Measurements from ENCODE around the gene MYDGF.

The MYDGF gene

DNA sequence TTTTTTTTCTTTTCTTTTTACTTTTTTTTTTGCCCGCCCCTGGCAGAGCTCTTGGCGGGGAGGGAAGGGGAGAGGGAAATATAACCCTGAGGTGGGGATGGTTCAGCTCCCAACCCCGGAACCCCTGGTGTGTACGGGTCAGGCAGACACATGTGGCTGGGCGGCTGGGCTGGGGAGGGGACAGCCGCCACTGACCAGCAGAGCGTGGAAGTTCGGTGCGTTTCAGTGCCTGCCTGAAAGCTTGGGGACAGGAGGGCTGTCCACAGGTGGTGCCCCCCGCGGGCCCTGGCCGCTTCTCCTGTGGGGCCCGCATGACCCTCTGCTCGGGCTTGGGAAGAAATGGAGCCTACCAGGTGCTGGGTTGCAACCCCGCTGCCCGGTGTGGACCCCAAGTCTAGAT is 5.2 kb upstream of the MYDGF start:
- no peak for DNase-seq
- ATAC-seq, result no peak

DNA sequence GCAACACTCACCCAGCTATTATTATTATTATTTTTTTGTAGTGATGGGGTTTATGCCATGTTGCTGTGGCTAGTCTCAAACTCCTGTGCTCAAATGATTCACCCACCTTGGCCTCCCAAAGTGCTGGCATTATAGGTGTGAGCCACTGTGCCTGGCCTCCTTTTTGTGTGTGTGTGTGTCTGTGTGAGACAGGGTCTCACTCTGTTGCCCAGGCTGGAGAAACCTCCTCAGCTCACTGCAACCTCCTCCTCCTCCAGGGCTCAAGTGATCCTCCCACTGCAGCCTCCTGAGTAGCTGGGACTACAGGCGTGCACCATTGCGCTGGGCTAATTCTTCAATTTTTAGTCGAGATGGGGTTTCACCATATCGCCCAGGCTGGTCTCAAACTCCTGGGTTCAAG is 3.6 kb upstream of the MYDGF start:
- DNase-seq, result no peak
- no peak for ATAC-seq

DNA sequence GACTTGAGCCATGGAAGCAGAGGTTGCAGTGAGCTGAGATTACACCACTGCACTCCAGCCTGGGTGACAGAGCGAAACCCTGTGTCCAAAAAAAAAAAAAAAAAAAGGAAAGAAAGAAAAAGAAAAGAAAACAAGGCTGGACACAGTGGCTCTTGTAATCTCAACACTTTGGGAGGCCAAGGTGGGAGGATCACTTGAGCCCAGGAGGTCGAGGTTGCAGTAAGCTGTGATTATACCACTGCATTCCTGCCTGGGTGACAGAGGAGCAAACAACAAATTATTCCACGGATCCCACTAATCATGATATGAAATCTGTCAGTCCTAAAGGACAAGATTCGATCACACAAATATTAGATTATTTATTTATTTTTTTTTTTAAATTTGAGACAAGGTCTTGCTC is 3.1 kb upstream of the MYDGF start:
- no peak for ATAC-seq
- no peak for DNase-seq

DNA sequence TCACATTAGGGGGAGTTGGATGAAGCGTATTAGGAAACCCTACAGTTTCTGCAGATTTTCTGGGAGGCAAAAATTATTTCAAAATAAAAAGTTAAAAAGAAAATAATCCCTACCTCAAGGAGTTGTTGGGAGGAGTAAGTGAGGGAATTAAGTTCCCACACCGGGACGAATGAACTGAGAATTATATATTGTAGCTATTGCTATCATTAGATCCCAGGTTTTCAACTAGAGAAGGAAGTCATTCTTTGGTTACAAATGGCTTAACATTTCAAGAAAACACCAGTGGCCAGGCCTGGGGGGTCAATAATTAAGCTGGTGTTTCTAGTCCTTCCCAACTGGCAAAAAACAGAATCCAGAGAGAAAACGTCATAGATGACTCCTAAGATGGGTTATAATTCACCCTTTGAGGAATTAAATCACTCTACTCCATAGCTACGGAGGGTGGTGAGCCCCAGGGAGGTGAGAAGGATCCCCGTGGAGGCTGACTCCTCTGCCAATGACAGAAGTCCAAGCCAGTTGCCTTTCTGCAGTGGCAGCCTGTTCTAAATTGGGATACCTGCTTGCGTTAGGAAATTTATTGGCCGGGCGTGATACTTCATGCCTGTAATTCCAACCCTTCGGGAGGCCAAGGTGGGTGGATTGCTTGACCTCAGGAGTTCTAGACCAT is 1.2 kb upstream of the MYDGF start:
- DNase-seq (no peak), ATAC-seq (no peak)

DNA sequence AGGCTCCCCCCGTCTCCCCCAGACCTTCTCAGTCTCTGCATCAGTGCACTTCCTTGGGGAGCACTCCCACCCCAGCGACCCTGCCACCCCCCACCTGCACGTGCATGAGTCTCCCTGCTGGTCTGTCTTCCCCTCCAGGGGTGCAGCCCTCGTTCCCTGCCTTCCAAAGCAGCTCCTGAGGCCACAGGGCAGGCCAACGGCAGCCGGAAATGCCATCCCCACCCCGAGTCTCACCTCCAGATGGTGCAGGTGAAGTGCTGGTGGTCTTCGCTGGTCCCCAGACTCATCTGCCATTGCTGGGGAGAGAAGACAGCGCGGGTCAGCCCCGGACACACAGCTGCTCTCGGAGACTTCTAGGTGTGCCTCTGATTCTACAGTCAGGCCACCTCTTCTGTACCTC is 5.5 kb downstream of the MYDGF start:
- DNase-seq (no peak), ATAC-seq (no peak)

DNA sequence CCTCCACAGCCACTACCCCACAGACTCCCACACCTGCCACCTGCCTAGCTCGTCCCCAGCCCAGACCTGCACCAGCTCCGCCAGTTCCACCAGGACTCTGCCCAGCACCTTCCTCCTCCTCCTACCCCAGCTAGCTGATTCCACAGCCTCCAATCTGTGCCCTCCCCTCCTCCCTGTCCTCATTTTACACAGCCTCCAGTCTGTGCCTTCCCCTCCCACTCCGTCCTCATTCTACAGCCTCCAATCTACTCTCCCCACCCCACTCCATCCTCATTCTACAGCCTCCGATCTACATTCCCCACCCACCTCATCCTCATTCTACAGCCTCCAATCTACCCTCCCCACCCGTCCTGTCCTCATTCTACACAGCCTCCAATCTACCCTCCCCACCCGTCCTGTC is 7.3 kb downstream of the MYDGF start:
- no peak for DNase-seq
- no peak for ATAC-seq

DNA sequence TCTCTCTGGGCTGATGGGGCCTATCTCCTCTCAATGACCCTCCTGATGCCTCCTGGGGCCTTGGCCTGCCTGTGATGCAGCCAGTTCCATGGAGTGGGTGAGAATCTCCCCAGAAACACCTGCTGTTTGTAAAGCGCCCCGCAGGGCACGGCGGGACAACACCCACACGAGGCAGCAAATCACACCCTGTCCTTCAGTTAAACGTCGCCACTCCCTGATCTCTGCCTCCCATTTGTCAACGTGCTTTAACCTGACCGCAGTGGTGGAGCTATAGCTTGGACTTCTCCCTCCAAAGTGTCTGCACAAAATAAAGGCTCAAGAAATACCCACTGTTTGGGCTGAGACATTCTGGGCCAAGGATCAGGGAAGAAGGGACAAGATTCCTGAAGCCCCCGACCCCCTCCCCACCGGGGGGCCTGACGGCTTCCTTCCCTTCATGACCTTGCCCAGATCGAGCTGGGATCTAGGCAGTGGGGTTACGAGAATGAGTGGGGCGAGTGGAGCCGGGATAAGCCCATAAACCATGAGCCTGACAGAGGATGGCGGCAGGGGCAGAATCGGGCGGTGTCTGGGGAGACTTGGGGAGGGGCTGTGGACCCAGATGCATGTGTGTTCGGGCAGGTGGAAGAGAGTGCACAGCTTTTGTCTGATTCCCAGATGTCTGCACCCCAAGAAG is 8.0 kb downstream of the MYDGF start:
- DNase-seq (no peak), ATAC-seq (no peak)

DNA sequence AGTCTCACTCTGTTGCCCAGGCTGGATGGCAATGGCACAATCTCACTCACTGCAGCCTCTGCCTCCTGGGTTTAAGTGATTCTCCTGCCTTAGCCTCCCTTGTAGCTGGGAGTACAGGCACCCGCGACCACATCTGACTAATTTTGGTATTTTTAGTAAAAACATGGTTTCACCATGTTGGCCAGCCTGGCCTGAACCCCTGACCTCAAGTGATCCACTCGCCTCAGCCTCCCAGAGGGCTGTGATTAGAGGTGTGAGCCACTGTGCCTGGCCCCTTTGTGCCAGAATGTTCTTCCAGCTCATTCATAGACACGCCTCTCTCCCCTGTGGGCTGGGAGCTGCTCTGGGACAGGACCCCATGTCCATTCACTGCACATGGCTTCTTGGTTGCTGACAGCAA is 9.1 kb downstream of the MYDGF start:
- no peak for ATAC-seq
- DNase-seq, result no peak

DNA sequence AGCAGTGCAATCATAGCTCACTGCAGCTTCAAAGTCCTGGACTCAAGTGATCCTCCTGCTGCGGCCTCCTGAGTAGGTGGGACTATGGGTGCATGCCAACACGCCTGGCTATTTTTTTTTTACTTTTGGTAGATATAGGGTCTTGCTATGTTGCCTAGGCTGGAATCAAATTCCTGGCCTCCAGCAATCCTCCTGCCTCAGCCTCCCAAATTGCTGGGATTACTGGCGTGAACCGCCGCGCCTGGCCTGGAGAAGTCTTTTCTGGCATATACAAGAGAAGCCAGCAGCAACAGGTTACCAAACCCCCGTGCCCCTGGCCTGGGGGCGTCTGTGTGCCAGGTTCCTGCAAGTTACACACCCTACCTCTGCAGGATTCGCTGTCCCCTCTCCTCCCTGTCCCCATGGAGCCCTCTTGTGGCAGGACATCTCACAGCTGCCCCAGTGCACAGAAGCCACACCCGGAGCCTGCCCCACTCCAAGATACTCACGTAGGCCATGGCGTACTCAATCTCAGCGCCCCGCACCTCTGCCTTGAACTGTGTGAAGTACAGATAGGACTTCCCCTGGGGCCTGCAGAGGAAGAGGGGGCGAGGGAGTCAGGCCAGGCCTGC is 9.9 kb downstream of the MYDGF start:
- ATAC-seq, result peak; percentile 29
- DNase-seq, result no peak

DNA sequence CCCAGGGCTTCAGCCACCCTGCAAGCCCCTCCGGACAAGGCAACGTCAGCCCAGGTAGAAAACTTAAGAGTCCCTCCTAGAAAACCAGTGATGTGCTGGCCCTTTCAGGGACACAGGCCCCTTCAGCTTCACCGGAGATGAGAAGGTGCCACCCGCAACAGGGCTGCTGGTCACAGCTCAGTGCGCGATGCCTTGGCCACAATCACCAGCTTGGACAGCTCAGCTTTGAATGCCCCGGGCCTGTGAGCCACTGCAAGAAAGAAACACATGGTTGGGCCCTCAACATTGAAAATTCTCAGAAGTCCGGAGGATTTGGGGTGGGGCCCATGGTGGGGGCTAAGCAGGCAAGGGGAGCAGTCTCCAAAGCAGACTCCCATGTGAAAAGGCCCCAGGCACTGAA is 12.3 kb downstream of the MYDGF start:
- DNase-seq (no peak), ATAC-seq (no peak)

DNA sequence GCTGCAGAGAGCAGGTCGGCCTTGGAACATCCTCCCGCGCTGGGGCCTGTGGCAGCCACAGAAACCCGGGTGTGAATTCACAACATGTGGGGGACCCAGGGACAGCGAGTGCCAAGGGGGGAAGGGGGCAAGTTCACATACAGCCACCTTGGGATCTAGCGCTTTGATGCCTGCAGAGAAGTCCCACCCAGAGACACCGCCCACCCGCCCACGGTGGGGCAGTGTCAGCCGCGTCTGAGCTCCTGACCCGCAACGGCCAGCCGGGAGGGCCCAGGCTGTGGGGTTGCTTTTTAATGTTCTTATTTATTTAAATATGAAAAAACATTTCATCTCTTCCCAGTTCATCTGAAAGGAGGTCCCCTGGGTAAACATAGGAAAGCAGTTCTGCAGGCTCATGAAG is 12.9 kb downstream of the MYDGF start:
- no peak for ATAC-seq
- no peak for DNase-seq

DNA sequence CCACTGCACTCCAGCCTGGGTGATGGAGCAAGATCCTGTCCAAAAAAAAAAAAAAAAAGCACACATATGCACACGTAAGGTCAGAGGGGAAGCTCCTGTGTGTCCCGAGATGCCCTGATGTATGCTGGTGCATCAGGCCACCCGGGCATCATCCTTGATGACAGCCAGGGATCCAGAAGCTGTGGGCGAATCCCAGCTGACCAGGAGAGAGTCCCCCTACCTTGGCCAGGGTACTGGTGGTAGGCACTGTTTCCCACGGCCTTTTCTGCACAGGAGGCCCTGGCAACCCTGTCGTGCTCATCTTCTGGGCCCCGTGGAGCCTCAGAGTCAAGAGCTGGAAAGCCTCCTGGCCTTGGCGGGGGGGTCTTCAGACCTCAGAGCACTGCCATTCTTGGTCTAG is 14.0 kb downstream of the MYDGF start:
- ATAC-seq (no peak), DNase-seq (no peak)

DNA sequence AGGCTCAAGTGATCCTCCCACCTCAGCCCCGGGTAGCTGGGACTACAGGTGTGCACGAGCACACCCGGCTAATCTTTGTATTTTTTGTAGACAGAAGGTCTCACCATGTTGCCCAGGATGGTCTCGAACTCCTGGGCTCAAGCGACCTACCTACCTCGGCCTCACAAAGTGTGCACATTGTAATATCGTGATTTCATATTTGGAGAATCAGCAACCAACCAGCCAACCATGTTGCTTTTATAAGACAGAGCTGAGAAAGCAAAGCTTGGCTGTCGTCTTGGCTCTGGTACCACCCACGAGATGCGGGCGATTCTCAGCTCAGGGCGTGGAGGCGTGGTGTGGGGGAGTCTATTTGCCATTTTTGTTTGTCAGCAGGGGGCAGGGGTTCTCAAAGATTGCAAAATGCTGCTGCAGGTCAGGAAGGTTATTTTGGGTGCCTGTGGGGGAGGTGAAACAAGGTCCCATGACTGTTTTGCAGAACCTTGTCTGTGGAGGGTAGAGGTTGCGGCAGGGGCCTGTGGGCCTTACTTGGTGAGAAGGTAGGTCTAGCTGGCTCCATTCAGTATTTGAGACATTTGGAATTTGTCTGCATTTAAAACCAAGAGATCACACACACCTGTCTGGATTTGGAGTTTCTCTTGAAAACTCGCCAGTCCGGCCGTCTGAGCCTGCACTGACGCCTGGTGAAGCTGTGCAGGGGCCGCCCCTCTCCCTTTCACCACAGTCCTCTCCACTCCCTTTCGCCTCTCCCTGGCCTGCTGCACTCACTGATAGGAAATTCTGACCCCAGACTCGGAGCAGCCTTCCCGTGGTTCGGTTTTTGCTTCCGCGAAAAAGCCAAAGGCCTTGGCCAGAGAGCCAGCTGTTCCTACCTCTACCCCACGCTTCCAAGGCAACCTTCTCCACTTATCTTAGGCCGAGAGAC is 15.4 kb downstream of the MYDGF start:
- DNase-seq (no peak), ATAC-seq (no peak)

DNA sequence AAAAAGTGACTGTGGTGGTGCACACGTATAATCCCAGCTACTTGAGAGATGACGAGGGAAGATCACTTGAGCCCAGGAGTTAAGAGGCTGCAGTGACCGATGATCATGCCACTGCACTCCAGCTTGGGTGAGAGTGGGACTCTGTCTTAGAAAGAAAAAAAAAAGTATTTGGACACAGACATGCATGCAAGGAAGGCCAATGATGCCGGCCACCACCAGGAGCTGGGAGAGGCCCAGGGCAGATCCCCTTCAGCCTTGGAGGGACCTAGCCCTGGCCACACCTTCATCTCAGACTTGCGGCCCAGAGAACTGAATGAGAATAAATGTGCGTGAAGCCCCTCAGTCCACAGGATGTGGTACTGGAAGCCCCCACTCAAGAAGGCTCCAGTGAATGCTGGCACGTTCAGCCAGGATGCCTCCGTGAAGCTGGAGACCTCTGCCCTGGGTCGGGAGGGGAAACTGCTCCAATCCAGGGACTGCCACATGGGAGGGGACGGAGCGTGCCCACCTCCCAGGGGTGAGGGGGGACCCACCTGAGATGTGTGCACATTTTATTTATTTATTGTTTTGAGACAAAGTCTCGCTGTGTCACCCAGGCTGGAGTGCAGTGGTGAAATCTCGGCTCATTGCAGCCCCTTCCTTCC is 16.2 kb downstream of the MYDGF start:
- ATAC-seq, result no peak
- DNase-seq, result no peak

DNA sequence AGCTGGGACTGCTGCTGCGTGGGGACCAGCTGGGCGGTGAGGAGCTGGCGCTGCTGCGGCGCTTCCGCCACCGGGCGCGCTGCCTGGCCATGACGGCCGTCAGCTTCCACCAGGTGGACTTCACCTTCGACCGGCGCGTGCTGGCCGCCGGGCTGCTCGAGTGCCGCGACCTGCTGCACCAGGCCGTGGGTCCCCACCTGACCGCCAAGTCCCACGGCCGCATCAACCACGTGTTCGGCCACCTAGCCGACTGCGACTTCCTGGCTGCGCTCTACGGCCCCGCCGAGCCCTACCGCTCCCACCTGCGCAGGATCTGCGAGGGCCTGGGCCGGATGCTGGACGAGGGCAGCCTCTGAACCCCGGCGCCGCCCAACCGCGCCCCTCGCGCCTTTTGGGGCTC is 18.1 kb downstream of the MYDGF start:
- ATAC-seq (no peak), DNase-seq (no peak)

DNA sequence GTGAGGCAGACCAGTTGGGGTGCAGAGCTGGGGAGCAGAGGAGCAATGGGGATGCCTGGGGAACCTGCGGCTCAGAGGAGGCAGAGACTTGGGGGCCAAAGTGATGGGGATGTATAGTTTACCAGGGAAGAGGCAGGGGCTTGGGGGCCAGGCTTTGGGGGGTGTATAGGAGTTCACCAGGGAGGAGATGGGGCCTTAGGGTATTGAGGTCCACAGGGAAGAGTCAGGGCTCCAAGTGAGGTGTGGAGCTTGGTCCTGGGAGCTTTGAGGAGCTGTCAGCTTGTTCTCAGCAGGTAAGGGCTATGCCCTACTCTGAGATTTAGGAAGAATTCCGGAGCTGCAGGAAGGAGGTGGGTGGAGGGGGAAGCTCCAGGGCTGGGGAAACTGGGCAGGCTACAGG is 20.0 kb downstream of the MYDGF start:
- ATAC-seq (no peak), DNase-seq (no peak)

DNA sequence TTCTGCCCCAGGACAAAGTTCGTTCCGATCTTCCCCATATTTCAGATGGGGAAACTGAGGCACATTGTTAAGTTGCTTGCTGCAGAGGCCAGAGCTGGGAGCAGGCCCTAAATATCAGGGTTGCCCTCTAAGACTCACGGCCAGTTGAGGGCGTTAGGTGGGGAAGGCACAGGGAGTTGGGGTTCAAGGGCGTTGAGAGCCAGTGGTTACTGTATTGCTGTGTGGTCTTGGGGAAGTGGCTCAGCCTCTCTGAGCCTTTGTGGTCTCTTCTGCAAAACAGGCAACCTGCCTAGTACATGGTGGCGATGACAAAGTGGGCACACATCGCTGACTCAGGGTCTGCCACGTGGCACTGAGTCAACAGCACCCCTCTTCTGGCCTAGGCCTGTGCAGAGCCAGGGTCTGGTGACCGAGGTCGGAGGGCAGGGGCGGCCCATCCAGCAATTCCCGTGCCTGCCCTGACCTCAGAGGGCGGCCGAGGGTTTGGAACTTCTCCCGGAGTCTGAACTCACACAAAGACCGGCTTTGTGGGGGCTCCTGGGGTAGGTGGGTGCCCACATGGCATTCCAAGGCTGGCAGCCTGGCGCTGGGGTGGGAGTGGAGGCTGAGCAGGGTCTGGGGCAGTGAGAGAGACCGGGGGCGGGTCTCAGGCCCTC is 20.6 kb downstream of the MYDGF start:
- no peak for DNase-seq
- ATAC-seq, result no peak

DNA sequence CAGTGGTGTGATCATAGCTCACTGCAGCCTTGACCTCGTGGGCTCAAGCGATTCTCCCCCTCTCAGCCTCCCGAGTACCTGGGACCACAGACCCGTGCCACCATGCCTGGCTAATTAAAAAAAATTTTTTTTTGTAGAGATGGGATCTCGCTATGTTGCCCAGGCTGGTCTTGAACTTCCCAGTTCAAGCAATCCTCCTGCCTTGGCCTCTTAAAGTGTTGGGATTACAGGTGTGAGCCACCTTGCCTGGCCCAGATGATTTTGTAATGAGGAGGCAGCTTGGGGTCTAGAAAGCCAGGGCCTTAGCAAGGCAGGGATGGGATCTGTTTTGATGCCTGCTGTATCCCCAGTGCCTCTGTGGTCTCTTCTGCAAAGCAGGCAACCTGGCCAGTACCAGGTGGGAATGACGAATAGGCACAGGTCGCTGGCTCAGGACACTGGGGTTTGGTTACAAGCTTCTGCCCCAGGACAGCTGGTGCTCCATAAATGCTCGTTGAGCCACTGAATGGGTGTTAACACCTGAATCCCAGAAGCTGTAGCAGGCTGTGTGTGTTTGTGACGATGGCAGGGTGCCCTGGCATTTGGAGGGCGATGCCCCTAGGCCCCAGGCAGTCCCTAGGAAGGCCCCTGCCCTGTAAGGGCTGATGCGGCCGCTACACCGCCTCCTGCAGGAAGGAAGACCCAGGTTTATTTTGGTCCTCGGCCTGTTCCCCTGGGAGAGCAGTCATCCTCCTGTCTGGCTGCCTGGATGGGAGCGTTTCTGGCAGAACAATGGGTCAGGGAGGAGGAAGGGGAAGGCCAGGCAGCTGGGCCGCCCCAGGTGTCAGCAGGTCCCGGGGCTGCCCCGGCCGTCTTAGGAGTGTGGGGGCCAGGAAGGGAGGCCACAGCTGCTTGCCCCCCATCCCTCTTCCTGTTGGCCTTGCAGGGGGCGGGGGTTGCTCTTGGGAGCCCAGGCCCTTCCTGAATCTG is 22.2 kb downstream of the MYDGF start:
- ATAC-seq, result no peak
- DNase-seq, result no peak

DNA sequence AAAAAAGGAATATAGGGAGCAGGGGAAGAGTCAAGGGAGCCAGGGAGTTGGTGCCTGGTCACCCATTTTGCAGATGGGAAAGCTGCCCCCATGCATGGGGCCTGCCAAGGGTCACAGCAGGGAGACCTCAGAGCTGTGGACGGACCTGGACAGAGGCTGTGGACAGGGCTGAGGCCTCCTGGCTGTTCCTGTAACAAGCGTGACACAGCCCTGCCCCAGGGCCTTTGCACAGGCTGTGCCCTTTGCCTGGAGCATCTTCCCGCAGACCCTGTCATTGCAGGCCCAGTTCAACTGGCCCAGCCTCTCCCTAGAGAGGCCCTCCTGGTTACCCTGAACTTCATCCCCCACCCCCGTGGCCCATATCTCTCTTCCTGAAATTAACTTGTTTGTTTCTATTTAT is 24.4 kb downstream of the MYDGF start:
- ATAC-seq, result no peak
- DNase-seq, result no peak

DNA sequence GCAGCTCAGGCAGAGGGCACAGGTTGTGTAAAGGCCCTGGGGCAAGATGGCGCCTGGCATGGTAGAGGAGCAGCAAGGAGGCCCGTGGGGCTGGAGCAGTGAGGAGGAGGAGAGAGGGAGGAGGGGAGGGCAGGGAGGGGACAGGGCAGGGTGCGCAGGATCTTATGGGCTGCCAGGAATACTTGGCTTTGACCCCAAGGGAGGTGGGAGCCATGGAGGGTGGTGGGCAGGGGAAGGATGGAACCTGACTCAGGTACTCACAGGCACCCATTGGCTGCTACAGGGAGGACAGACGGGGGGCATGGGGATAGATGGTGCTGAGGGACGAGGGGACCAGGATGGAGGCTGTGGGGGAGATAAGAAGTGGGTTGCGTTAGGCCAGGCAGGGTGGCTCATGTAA is 27.5 kb downstream of the MYDGF start:
- DNase-seq (no peak), ATAC-seq (no peak)

DNA sequence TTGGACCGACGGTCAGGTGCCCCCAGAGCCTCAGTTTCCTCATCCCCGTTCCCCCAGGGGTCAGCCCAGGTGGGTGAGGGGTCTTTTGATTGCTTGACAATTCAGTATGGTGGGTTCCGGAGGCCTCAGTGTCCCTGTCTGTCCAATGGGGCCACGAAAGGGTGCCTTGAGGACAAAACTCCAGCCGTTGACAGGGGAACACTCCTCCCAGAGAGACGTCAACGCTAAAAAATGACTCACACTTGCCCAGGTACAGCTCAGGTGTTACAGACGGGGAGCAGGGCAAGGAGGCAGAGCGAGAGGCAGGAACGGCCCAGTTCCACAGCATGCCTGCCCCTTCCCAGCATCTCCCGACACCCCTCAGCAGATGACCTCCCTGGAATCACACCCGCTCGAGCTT is 29.0 kb downstream of the MYDGF start:
- ATAC-seq, result no peak

More for the DNA sequence above, 29.0 kb downstream of the MYDGF start:
- no peak for DNase-seq

All from stimulated activated naive CD8-positive, alpha-beta T cell treated with anti-CD3 and anti-CD28 coated beads, Interleukin-15, Interleukin-2, amounts not matched to agents 100 U/mL and 50 U/mL, for 24 hours (primary cell).